Esophagus muscularis mucosa (tissue), 4 donors: ENCODE data around the gene HSPA8. TPM values are rescaled to one million over a fixed set of nuclear protein-coding genes. Genes with fewer than 3 reads are reported as not detected.

ENCODE experiments used
- DNase-seq: peaks from one replicate; pipeline ENCODE4 v3.0.0-alpha.2; 2017; ENCODE audit errors: extremely low spot score
- H3K27ac ChIP-seq, 4 donors: fragments of 200-600 bp; sonication (generic); replicated peaks in 1 of 4; 1 replicate in 3 of 4; 2 replicates in 1 of 4; pipeline ENCODE4 v1.5.1; 2016 to 2019; ENCODE audit warnings: mild to moderate bottlenecking in 1 of 4
- H3K27me3 ChIP-seq, 4 donors: fragments of 200-600 bp; sonication (generic); one replicate each; pipeline versions ENCODE4 v1.5.1 to v1.6.0; 2016 to 2019
- H3K36me3 ChIP-seq, 4 donors: fragments of 200-600 bp; sonication (generic); one replicate each; pipeline ENCODE4 v1.5.1; 2016 to 2019
- H3K4me1 ChIP-seq, 4 donors: fragments of 200-600 bp; sonication (generic); one replicate each; pipeline ENCODE4 v1.5.1; 2016 to 2019
- H3K4me3 ChIP-seq, 4 donors: fragments of 200-600 bp; sonication (generic); 1 replicate in 2 of 4; 2 replicates in 2 of 4; pipeline ENCODE4 v1.5.1; 2016 to 2019; ENCODE audit warnings: mild to moderate bottlenecking in 4 of 4, moderate library complexity in 1 of 4
- H3K9me3 ChIP-seq, 4 donors: fragments of 200-600 bp; sonication (generic); 1 replicate in 3 of 4; 2 replicates in 1 of 4; pipeline ENCODE4 v1.5.1; 2016 to 2019
- CTCF ChIP-seq, 3 experiments: fragments of 200-600 bp in 2 of 3; fragments of 450-650 bp in 1 of 3; sonication (generic) in 2 of 3; IDR thresholded peaks; one replicate each; pipeline ENCODE4 v1.5.1; 2017 to 2019; ENCODE audit warnings: antibody characterized with exemption in 3 of 3, mild to moderate bottlenecking in 2 of 3, moderate library complexity in 1 of 3
- EP300 ChIP-seq: sonication (generic); formaldehyde crosslinking; IDR thresholded peaks from one replicate; pipeline ENCODE4 v1.6.1; 2017; ENCODE audit warnings: antibody characterized with exemption
- POLR2A ChIP-seq: fragments of 450-650 bp; IDR thresholded peaks from one replicate; pipeline ENCODE4 v1.6.1; 2017; ENCODE audit warnings: antibody characterized with exemption, moderate library complexity, mild to moderate bottlenecking, low read depth
- POLR2AphosphoS5 ChIP-seq, 2 donors: sonication (generic); formaldehyde crosslinking; IDR thresholded peaks; one replicate each; pipeline ENCODE4 v1.6.1; 2017; ENCODE audit warnings: antibody characterized with exemption in 2 of 2
- WGBS: methylation state at CpG from one replicate; pipeline ENCODE4 v1.1.5; 2018; 5-methylcytosine and 5-hydroxymethylcytosine counted together
- intact Hi-C: fragments of 100-400 bp; cut with DNase I; formaldehyde crosslinking; loops from one replicate; pipeline ENCODE4 v1.15.1; 2023
- total RNA-seq, 4 donors: library from RNA; depleted of rRNA; stranded (reverse); fragments of >200 nt; gene quantifications; one replicate each; pipeline versions ENCODE4 v1.1.0 to v1.2.1, GENCODE V29; 2016

Gene HSPA8
- total RNA-seq, 4 donors from 2014 or later, result 982 to 1,379 (median 1,192) TPM

- H3K4me3 ChIP-seq, result no peak overlapping the region
- intact Hi-C loops, result no loop called here
These were observed 16.8 kb downstream of the HSPA8 start for GRCh38 chr11:123045101-123045500.

DNA sequence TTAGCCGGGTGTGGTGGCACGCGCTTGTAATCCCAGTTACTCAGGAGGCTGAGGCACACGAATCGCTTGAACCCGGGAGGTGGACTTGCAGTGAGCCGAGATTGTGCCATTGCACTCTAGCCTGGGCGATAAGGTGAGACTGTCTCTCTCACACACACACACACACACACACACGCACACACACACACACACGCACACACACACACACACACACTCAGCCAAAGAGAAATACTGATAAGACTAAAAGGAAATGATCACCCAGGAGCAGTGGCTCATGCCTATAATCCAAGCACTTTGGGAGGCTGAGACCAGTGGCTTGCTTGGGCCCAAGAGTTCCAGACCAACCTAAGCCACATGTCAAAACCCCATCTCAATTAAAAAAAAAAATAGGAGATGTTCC lies 20.8 kb downstream of the HSPA8 start:
- no peaks in the 10 kb centered on the region for H3K27me3 ChIP-seq
- no peak for DNase-seq
- H3K4me3 ChIP-seq, result no peak overlapping the region
- TF ChIP-seq CTCF (IDR thresholded peaks at IDR 0.05) (no peak), POLR2A (no peak), EP300 (no peak), POLR2AphosphoS5 (IDR thresholded peaks at IDR 0.05) (no peak)
- intact Hi-C loops, result no loop called here
- peaks cover 0 to 5% (median 0%) of the 10 kb centered on the region in 4 donors for H3K4me1 ChIP-seq
- 91% methylated on average over 10 of the region's 10 CpGs for WGBS
- no peak overlapping the region for H3K27ac ChIP-seq
- H3K9me3 ChIP-seq, result no peaks in the 10 kb centered on the region
- H3K36me3 ChIP-seq, result no peaks in the 10 kb centered on the region

More at GRCh38 chr11:123045101-123045500, 16.8 kb downstream of the HSPA8 start:
- no peaks in the 10 kb centered on the region for H3K27me3 ChIP-seq
- H3K4me1 ChIP-seq, result peaks cover 0 to 3% (median 0%) of the 10 kb centered on the region in 4 donors
- H3K36me3 ChIP-seq, result no peaks in the 10 kb centered on the region
- no peak for TF ChIP-seq POLR2A
- no peak for TF ChIP-seq EP300
- TF ChIP-seq CTCF (IDR thresholded peaks at IDR 0.05), result no peak
- TF ChIP-seq POLR2AphosphoS5 (IDR thresholded peaks at IDR 0.05), result no peak
- no peak overlapping the region for H3K27ac ChIP-seq
- H3K9me3 ChIP-seq, result no peaks in the 10 kb centered on the region
- DNase-seq, result no peak
- WGBS, result 100% methylated on average over 1 of the region's 1 CpG

DNA sequence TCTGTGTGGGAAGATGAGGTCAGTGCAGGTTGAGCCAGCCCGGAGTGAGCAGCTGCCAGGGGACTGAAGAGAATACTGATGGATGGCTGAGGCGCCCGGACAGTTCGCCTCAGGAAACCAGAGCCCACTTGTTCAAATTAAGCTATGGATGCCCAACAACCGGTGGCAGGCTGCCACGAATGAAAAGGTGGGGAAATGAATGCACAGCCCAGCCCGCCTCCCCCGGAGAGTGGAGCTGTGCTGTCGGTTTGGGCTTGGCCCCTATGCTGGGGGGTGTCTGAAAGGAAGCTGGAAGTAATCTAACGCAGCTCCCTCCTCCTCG lies 21.9 kb downstream of the HSPA8 start:
- WGBS, result 41% methylated on average over 11 of the region's 11 CpGs
- no peak overlapping the region for H3K27ac ChIP-seq
- no peaks in the 10 kb centered on the region for H3K9me3 ChIP-seq
- intact Hi-C loops, result no loop called here
- DNase-seq, result no peak
- no peak for TF ChIP-seq EP300
- TF ChIP-seq POLR2A, result no peak
- no peak for TF ChIP-seq POLR2AphosphoS5 (IDR thresholded peaks at IDR 0.05)
- TF ChIP-seq CTCF (IDR thresholded peaks at IDR 0.05), result no peak
- H3K4me1 ChIP-seq, result peaks cover 0 to 5% (median 0%) of the 10 kb centered on the region in 4 donors
- H3K36me3 ChIP-seq, result no peaks in the 10 kb centered on the region
- no peak overlapping the region for H3K4me3 ChIP-seq
- H3K27me3 ChIP-seq, result no peaks in the 10 kb centered on the region

- intact Hi-C loops, result no loop called here
- peaks cover 0 to 5% (median 0%) of the 10 kb centered on the region in 4 donors for H3K4me1 ChIP-seq
These were observed 26.1 kb downstream of the HSPA8 start for GRCh38 chr11:123035831-123036230.

More at GRCh38 chr11:123035831-123036230, 26.1 kb downstream of the HSPA8 start:
- 84% methylated on average over 10 of the region's 10 CpGs for WGBS
- no peaks in the 10 kb centered on the region for H3K27me3 ChIP-seq
- TF ChIP-seq CTCF (IDR thresholded peaks at IDR 0.05) (no peak), POLR2A (no peak)
- no peaks in the 10 kb centered on the region for H3K36me3 ChIP-seq
- H3K9me3 ChIP-seq, result no peaks in the 10 kb centered on the region
- no peak overlapping the region for H3K4me3 ChIP-seq
- DNase-seq, result no peak
- H3K27ac ChIP-seq, result no peak overlapping the region
